Measurements from ENCODE around the gene UFC1.

DNA sequence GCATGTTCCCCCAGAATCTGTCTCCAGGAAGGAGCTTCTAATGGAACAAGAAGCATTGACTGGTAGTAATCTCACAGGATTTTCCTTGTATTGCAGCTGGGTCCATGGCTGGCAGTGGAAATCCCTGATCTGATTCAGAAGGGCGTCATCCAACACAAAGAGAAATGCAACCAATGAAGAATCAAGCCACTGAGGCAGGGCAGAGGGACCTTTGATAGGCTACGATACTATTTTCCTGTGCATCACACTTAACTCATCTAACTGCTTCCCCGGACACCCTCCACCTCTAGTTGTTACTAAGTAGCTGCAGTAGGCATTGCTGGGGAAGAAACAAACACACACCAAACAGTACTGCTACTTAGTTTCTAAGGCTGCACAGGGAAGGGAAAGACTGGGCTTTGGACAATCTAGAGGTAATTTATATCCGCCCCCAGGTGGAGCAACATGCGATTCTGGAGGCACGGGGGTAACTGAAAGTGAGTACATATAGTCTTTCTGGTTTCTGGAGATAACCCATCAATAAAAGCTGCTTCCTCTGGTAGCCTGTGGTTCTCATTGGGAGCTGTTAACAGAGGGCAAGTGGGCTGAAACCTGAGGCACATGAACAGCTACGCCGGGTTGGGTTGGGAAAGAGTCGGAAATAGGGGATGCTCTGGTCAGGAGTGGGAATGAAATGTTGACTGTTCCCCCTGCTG lies 4.7 kb downstream of the UFC1 start:
- TF ChIP-seq EP300 (IDR thresholded peaks at IDR 0.05) (no peak), CTCF (IDR thresholded peaks at IDR 0.05) (no peak), POLR2A (IDR thresholded peaks at IDR 0.05) (no peak), POLR2AphosphoS5 (IDR thresholded peaks at IDR 0.05) (no peak)
